IPS-15b (cell line): ENCODE measurements around the gene TTLL10.
"Not testable (repeated sequence)": the region's sequence is repeated elsewhere in the genome, so short reads cannot be mapped to it uniquely, and the experiment has no call there.

Source experiments
- H3K27me3 ChIP-seq: one replicate; pipeline ENCODE4 v1.6.1; 2013; ENCODE audit warnings: low read length; ENCODE audit not compliant: control insufficient read depth, insufficient read depth
- H3K36me3 ChIP-seq: one replicate; pipeline ENCODE4 v1.6.1; 2013; ENCODE audit warnings: low read length; ENCODE audit not compliant: control insufficient read depth, insufficient read depth
- H3K4me1 ChIP-seq: one replicate; pipeline ENCODE4 v1.6.1; 2013; ENCODE audit warnings: mild to moderate bottlenecking, low read length; ENCODE audit not compliant: control insufficient read depth, insufficient read depth
- H3K4me3 ChIP-seq: one replicate; pipeline ENCODE4 v1.5.1; 2013; ENCODE audit warnings: low read depth, low read length
- H3K9ac ChIP-seq: one replicate; pipeline ENCODE4 v1.6.1; 2013; ENCODE audit warnings: low read depth, mild to moderate bottlenecking, low read length
- H3K9me3 ChIP-seq: one replicate; pipeline ENCODE4 v1.6.1; 2013; ENCODE audit warnings: mild to moderate bottlenecking, low read length; ENCODE audit not compliant: control insufficient read depth, insufficient read depth

The TTLL10 gene

GRCh38 chr1:1170215-1171091, 3.2 kb upstream of the TTLL10 start:
- H3K9ac ChIP-seq, result no peak overlapping the region
- no peaks in the 10 kb centered on the region for H3K9me3 ChIP-seq
- H3K4me3 ChIP-seq, result no peak overlapping the region
- no peaks in the 10 kb centered on the region for H3K4me1 ChIP-seq
- peaks cover 3% of the 10 kb centered on the region for H3K36me3 ChIP-seq
- no peaks in the 10 kb centered on the region for H3K27me3 ChIP-seq

- no peaks in the 10 kb centered on the region for H3K9me3 ChIP-seq
- H3K9ac ChIP-seq, result no peak overlapping the region
- H3K4me3 ChIP-seq, result no peak overlapping the region
- H3K4me1 ChIP-seq, result no peaks in the 10 kb centered on the region
- H3K36me3 ChIP-seq, result peaks cover 3% of the 10 kb centered on the region
- H3K27me3 ChIP-seq, result no peaks in the 10 kb centered on the region
Observed at GRCh38 chr1:1171161-1171545, 2.5 kb upstream of the TTLL10 start.

- Histone ChIP-seq H3K9me3 (no peaks in the 10 kb centered on the region), H3K9ac (no peak overlapping the region), H3K4me3 (no peak overlapping the region), H3K4me1 (peaks cover under 1% of the 10 kb centered on the region), H3K36me3 (peaks cover 3% of the 10 kb centered on the region), H3K27me3 (no peaks in the 10 kb centered on the region)
Observed at GRCh38 chr1:1171546-1172340, 1.9 kb upstream of the TTLL10 start.

GRCh38 chr1:1173061-1173792, 453 bp upstream of the TTLL10 start:
- no peaks in the 10 kb centered on the region for H3K9me3 ChIP-seq
- peaks cover 3% of the 10 kb centered on the region for H3K4me1 ChIP-seq
- H3K9ac ChIP-seq, result no peak overlapping the region
- no peaks in the 10 kb centered on the region for H3K27me3 ChIP-seq
- no peak overlapping the region for H3K4me3 ChIP-seq
- no peaks in the 10 kb centered on the region for H3K36me3 ChIP-seq

- Histone ChIP-seq H3K4me1 (peaks cover 3% of the 10 kb centered on the region), H3K9ac (no peak overlapping the region), H3K27me3 (no peaks in the 10 kb centered on the region), H3K9me3 (no peaks in the 10 kb centered on the region), H3K4me3 (no peak overlapping the region), H3K36me3 (no peaks in the 10 kb centered on the region)
Observed at GRCh38 chr1:1175221-1176062, 1.8 kb downstream of the TTLL10 start.

- not testable (repeated sequence) for H3K36me3 ChIP-seq, H3K4me1 ChIP-seq, H3K27me3 ChIP-seq, H3K9me3 ChIP-seq, H3K9ac ChIP-seq, H3K4me3 ChIP-seq
Observed at GRCh38 chr1:1176063-1176761, 2.5 kb downstream of the TTLL10 start.

GRCh38 chr1:1176931-1177330, 3.3 kb downstream of the TTLL10 start:
- Histone ChIP-seq H3K27me3 (no peaks in the 10 kb centered on the region), H3K9me3 (no peaks in the 10 kb centered on the region), H3K4me1 (peaks cover 3% of the 10 kb centered on the region), H3K36me3 (no peaks in the 10 kb centered on the region), H3K4me3 (no peak overlapping the region), H3K9ac (no peak overlapping the region)

GRCh38 chr1:1177452-1178206, 3.9 kb downstream of the TTLL10 start:
- no peaks in the 10 kb centered on the region for H3K36me3 ChIP-seq
- H3K4me1 ChIP-seq, result peaks cover 3% of the 10 kb centered on the region
- H3K27me3 ChIP-seq, result no peaks in the 10 kb centered on the region
- H3K4me3 ChIP-seq, result no peak overlapping the region
- no peaks in the 10 kb centered on the region for H3K9me3 ChIP-seq
- H3K9ac ChIP-seq, result no peak overlapping the region

DNA sequence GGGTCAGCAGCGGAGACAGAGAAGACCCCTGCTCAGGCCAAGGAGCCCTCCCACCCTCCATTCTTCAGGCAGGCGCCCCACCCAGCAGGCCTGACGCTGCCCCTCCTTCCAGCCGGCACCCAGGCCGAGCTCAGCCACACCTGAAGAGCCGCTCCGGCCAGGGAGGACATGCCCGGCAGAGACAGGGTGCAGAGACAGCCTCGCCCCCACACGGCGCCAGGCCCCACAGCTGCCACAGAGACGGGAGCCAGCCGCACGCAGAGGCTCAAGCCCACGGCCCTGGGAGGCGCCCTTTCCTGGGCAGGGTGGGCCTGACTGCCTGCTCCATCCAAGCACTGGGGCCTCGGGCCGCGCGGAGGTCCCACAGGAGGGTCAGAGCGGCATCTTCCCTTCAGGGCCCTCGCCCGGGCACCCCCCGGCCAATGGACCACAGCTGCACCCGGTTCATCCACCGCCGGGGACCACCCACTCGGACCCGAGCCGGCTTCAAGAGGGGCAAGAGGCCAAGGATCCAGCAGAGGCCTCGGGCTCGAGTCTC, 5.2 kb downstream of the TTLL10 start:
- peaks cover 3% of the 10 kb centered on the region for H3K4me1 ChIP-seq
- no peaks in the 10 kb centered on the region for H3K36me3 ChIP-seq

DNA sequence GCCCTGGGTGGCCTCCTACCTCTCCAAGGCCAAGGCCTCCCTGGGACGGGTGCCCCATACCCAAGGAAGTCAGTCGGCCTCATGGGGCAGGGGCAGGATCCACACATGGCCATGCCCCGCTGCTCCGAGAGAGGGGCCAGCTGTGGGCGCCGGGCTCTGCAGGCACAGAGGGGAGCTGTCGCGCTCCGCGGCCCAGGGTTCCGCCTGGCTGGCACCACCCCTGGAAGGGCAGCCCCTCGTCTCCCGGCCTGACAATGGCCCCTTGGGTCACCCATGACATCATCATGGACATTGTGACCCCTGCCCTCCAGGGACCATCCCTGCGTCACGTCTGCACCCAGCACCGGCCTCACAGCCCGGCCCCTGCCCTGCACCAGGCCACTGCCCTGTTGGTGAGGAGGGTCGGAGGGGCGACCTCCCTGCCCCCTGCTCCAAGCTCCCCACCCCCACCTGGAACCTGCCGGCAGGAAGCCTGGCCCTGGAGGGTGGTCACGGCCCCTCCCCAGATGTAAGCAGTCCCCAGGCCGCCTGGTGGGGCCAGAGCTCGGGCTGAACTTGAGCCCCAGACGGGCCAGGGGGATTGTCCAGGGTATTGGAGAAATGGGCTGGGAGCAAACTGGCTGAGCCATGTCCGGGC, 5.8 kb downstream of the TTLL10 start:
- no peaks in the 10 kb centered on the region for H3K27me3 ChIP-seq
- no peaks in the 10 kb centered on the region for H3K36me3 ChIP-seq
- H3K9me3 ChIP-seq, result no peaks in the 10 kb centered on the region
- H3K9ac ChIP-seq, result no peak overlapping the region
- peaks cover 3% of the 10 kb centered on the region for H3K4me1 ChIP-seq
- no peak overlapping the region for H3K4me3 ChIP-seq

More for the DNA sequence above, 5.2 kb downstream of the TTLL10 start:
- H3K4me3 ChIP-seq, result no peak overlapping the region
- H3K9me3 ChIP-seq, result no peaks in the 10 kb centered on the region
- no peaks in the 10 kb centered on the region for H3K27me3 ChIP-seq
- no peak overlapping the region for H3K9ac ChIP-seq
